ENCODE measurements around the gene INCA1.

Gene INCA1

DNA sequence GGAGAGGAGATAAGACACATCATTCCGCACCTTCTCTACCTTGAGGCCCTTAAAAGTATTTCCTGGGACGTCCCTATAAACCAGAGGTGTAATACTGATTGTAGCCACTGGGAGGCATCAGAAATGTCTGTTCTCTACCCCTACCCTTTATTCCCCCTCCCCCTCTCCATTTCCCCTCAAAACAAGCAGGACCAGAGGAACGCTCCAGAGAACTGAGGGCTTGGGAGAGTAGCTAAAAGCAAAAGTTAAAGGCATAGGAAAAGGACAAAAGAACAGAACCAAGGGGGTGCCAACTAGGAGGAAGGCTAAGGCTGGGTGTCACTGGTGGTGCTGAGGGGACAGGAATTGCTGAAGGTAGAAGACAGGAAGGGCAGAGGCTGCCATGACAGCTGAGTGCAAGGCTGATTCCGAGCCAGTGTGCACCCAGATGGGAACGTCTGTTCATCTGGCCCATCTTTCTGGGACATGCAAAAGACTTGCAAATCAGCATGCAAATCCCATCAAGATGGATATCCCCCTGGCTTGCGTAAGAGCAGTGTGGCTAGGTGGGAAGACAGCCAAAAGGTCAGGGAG lies 16.6 kb downstream of the INCA1 start:
- DNase-seq (ENCODE audit: low spot score), result no peak
- Histone ChIP-seq H3K27ac (no peak overlapping the region), H3K4me3 (no peak overlapping the region)
- TF ChIP-seq CTCF (IDR thresholded peaks at IDR 0.05), result peak; percentile 66

DNA sequence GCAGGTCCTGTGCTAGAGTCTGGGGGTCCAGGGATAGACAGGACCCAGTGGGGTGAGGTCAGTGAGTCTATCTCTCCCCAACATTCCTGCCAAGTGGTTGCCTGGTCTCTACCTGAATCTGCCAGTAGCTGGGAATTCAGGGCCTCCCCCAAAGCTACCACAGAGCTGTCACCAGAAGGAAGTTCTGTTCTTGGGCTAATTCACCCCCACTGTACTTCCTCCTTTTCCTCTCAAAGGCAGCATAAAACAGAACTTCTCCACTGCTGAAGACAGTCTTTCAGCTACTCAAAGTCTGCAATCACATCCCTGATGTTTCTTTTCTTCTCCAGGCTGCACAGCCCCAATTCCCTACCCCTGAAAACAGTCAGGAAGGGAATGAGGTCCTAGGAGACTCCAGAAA lies 18.6 kb downstream of the INCA1 start:
- TF ChIP-seq CTCF (IDR thresholded peaks at IDR 0.05), result no peak
- no peak overlapping the region for H3K27ac ChIP-seq
- no peak for DNase-seq (ENCODE audit: low spot score)
- no peak overlapping the region for H3K4me3 ChIP-seq

GRCh38 chr17:4974115-4974670 lies 23.1 kb downstream of the INCA1 start:
- H3K4me3 ChIP-seq, result no peak overlapping the region
- H3K27ac ChIP-seq, result peak overlapping the region; percentile 47 to 50
- TF ChIP-seq CTCF (IDR thresholded peaks at IDR 0.05), result no peak
- no peak for DNase-seq (ENCODE audit: low spot score)

- no peak for DNase-seq (ENCODE audit: low spot score)
- Histone ChIP-seq H3K27ac (peak overlapping the region; percentile 36 to 50), H3K4me3 (no peak overlapping the region)
- no peak for TF ChIP-seq CTCF (IDR thresholded peaks at IDR 0.05)
Observed at GRCh38 chr17:4973256-4974114, 23.8 kb downstream of the INCA1 start.

- H3K4me3 ChIP-seq, result no peak overlapping the region
- no peak for TF ChIP-seq CTCF (IDR thresholded peaks at IDR 0.05)
- no peak for DNase-seq (ENCODE audit: low spot score)
- H3K27ac ChIP-seq, result peak overlapping the region in 1 of 2 donors; percentile 8
Observed at GRCh38 chr17:4972752-4973151, 24.6 kb downstream of the INCA1 start.

DNA sequence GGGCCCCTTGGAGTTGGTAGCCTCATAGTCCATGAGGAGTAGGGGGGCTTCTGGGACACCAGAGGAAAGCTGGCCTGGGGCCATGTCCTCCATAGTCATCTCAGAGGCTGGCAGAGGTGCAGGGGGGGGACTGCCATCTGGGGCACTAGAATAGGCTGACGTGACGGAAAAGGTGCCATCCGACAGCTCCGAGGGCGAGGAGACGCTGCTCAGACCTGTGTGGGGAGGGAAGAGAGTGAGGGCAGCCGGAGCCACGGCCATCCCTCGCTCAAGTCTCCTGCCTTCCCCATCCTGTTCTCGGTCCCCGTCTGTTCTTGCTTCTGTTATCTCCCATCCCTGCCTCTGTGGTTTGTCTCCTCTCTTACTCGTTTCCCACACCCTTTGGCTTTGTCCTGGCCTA lies 25.0 kb downstream of the INCA1 start:
- Histone ChIP-seq H3K27ac (peak overlapping the region in 1 of 2 donors; percentile 8), H3K4me3 (no peak overlapping the region)
- no peak for DNase-seq (ENCODE audit: low spot score)
- no peak for TF ChIP-seq CTCF (IDR thresholded peaks at IDR 0.05)
